ENCODE measurements around the gene PRKN. TPM values are rescaled to one million over a fixed set of nuclear protein-coding genes. Genes with fewer than 3 reads are reported as not detected.

PRKN gene
- polyA plus RNA-seq, 1 donor from 2014 or later = 1.2 TPM

DNA sequence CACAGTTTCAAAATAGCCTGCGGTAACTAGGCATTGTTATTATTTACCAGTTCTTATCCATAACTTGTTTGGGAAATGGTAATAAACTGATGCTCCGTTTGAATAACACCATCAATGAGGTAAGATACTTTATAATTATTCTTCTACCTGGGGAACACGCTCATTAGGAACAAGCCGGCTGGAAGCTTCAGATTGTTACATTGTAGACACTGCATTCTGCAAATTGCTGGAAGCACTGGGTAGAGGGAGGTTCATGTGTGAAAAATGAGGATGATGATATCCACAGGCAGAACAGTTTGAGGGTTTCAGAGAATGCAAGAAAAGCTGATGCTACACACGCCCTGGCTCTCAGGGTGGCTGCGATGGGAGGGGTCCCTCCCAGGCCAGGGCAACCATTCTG, 893.1 kb downstream of the PRKN start:
- TF ChIP-seq MXI1 (conservative IDR thresholded peaks at IDR 0.05; ENCODE audit: poor library complexity, severe bottlenecking) (no peak), EP300 (conservative IDR thresholded peaks at IDR 0.05; ENCODE audit: poor library complexity, severe bottlenecking) (no peak), RAD21 (conservative IDR thresholded peaks at IDR 0.05) (no peak), SMC3 (conservative IDR thresholded peaks at IDR 0.05; ENCODE audit: poor library complexity) (no peak), TAF1 (IDR thresholded peaks at IDR 0.05; ENCODE audit: low read depth) (no peak), POLR2AphosphoS5 (IDR thresholded peaks at IDR 0.05) (no peak), EZH2 (IDR thresholded peaks at IDR 0.05; ENCODE audit: borderline replicate concordance, insufficient read depth, low read length, poor library complexity, severe bottlenecking) (no peak)
- TF ChIP-seq, protein P1, sequence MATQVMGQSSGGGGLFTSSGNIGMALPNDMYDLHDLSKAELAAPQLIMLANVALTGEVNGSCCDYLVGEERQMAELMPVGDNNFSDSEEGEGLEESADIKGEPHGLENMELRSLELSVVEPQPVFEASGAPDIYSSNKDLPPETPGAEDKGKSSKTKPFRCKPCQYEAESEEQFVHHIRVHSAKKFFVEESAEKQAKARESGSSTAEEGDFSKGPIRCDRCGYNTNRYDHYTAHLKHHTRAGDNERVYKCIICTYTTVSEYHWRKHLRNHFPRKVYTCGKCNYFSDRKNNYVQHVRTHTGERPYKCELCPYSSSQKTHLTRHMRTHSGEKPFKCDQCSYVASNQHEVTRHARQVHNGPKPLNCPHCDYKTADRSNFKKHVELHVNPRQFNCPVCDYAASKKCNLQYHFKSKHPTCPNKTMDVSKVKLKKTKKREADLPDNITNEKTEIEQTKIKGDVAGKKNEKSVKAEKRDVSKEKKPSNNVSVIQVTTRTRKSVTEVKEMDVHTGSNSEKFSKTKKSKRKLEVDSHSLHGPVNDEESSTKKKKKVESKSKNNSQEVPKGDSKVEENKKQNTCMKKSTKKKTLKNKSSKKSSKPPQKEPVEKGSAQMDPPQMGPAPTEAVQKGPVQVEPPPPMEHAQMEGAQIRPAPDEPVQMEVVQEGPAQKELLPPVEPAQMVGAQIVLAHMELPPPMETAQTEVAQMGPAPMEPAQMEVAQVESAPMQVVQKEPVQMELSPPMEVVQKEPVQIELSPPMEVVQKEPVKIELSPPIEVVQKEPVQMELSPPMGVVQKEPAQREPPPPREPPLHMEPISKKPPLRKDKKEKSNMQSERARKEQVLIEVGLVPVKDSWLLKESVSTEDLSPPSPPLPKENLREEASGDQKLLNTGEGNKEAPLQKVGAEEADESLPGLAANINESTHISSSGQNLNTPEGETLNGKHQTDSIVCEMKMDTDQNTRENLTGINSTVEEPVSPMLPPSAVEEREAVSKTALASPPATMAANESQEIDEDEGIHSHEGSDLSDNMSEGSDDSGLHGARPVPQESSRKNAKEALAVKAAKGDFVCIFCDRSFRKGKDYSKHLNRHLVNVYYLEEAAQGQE (IDR thresholded peaks at IDR 0.05; ENCODE audit: borderline replicate concordance) = no peak
- TF ChIP-seq, protein P2, sequence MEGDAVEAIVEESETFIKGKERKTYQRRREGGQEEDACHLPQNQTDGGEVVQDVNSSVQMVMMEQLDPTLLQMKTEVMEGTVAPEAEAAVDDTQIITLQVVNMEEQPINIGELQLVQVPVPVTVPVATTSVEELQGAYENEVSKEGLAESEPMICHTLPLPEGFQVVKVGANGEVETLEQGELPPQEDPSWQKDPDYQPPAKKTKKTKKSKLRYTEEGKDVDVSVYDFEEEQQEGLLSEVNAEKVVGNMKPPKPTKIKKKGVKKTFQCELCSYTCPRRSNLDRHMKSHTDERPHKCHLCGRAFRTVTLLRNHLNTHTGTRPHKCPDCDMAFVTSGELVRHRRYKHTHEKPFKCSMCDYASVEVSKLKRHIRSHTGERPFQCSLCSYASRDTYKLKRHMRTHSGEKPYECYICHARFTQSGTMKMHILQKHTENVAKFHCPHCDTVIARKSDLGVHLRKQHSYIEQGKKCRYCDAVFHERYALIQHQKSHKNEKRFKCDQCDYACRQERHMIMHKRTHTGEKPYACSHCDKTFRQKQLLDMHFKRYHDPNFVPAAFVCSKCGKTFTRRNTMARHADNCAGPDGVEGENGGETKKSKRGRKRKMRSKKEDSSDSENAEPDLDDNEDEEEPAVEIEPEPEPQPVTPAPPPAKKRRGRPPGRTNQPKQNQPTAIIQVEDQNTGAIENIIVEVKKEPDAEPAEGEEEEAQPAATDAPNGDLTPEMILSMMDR (IDR thresholded peaks at IDR 0.05; ENCODE audit: poor library complexity, severe bottlenecking) = no peak
- H3K9ac ChIP-seq (ENCODE audit: low read length) = no peak overlapping the region
- no peak overlapping the region for H3K4me2 ChIP-seq (ENCODE audit: low read length)
- no peaks in the 10 kb centered on the region for H3K27me3 ChIP-seq (ENCODE audit: insufficient read depth, low read depth, low read length)
- no peaks in the 10 kb centered on the region for H3F3A ChIP-seq (ENCODE audit: insufficient read depth, low read length, poor library complexity, severe bottlenecking)
- no peaks in the 10 kb centered on the region for H4K20me1 ChIP-seq (ENCODE audit: insufficient read depth)
- no peaks in the 10 kb centered on the region for H3K9me3 ChIP-seq (ENCODE audit: low read length)
- H3K36me3 ChIP-seq (ENCODE audit: insufficient read depth, low read length) = no peaks in the 10 kb centered on the region
- H3K9me2 ChIP-seq (ENCODE audit: insufficient read depth, low read length) = no peaks in the 10 kb centered on the region
- no peak overlapping the region for H3K27ac ChIP-seq (ENCODE audit: low read length)
- no peaks in the 10 kb centered on the region for H3K79me2 ChIP-seq (replicated peaks; ENCODE audit: insufficient read depth, low read length)
- H2AFZ ChIP-seq (ENCODE audit: low read depth, low read length) = no peak overlapping the region
- no peak overlapping the region for H3K4me3 ChIP-seq (ENCODE audit: low read length)

DNA sequence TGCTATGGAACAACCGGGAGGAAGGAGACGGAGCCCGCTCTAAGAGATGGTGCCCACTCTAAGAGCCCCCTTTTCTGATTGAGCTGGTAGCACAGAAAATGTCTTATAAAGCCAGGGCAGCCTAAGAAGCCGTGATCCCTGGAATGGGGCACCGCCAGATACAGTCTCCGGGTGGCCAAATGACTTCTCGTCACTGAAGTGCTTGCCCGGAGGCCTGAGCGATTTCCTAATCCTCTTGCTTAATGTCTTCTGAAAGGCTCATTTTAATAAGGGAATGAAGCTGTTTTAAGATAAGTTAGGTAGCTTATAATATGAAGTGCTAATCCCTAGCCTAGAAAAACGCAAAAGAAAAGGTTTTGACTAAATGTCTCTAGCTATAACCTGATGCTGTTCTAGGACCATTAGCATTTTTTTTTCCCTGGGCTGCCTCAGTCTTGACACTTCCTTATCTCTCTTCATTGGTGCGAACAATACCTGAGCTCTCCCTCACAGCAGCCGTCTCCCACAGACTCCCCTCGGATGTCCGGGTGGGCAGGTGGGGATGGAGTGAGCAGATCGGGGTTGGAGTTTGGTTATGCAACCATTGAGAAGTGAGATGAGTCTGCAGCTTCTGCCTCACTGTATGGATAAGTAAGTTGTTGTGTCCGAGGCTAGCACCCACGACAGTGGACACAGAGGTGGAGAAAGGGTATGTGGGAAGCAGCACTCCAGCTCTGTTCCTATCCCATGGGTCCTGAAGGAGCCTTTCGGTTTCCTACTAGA, 894.3 kb downstream of the PRKN start:
- Histone ChIP-seq H3K9me3 (ENCODE audit: low read length) (no peaks in the 10 kb centered on the region), H3K9ac (ENCODE audit: low read length) (no peak overlapping the region), H3K4me2 (ENCODE audit: low read length) (no peak overlapping the region), H3K27me3 (ENCODE audit: insufficient read depth, low read depth, low read length) (no peaks in the 10 kb centered on the region), H2AFZ (ENCODE audit: low read depth, low read length) (no peak overlapping the region), H3K27ac (ENCODE audit: low read length) (no peak overlapping the region), H4K20me1 (ENCODE audit: insufficient read depth) (no peaks in the 10 kb centered on the region), H3K79me2 (replicated peaks; ENCODE audit: insufficient read depth, low read length) (no peaks in the 10 kb centered on the region), H3K9me2 (ENCODE audit: insufficient read depth, low read length) (no peaks in the 10 kb centered on the region), H3K4me3 (ENCODE audit: low read length) (no peak overlapping the region), H3F3A (ENCODE audit: insufficient read depth, low read length, poor library complexity, severe bottlenecking) (no peaks in the 10 kb centered on the region), H3K36me3 (ENCODE audit: insufficient read depth, low read length) (no peaks in the 10 kb centered on the region)
- TF ChIP-seq, protein P1 (IDR thresholded peaks at IDR 0.05; ENCODE audit: borderline replicate concordance) = no peak
- no peak for TF ChIP-seq POLR2AphosphoS5 (IDR thresholded peaks at IDR 0.05)
- TF ChIP-seq EP300 (conservative IDR thresholded peaks at IDR 0.05; ENCODE audit: poor library complexity, severe bottlenecking) = no peak
- TF ChIP-seq EZH2 (IDR thresholded peaks at IDR 0.05; ENCODE audit: borderline replicate concordance, insufficient read depth, low read length, poor library complexity, severe bottlenecking) = no peak
- no peak for TF ChIP-seq TAF1 (IDR thresholded peaks at IDR 0.05; ENCODE audit: low read depth)
- no peak for TF ChIP-seq SMC3 (conservative IDR thresholded peaks at IDR 0.05; ENCODE audit: poor library complexity)
- no peak for TF ChIP-seq RAD21 (conservative IDR thresholded peaks at IDR 0.05)
- TF ChIP-seq, protein P2 (IDR thresholded peaks at IDR 0.05; ENCODE audit: poor library complexity, severe bottlenecking) = no peak
- no peak for TF ChIP-seq MXI1 (conservative IDR thresholded peaks at IDR 0.05; ENCODE audit: poor library complexity, severe bottlenecking)

Measured in neural cell (in vitro differentiated cells).